Neural progenitor cell (in vitro differentiated cells): ENCODE measurements around the gene ATAD3B. TPM values are rescaled to one million over a fixed set of nuclear protein-coding genes. Genes with fewer than 3 reads are reported as not detected.
"Not testable (repeated sequence)": the region's sequence is repeated elsewhere in the genome, so short reads cannot be mapped to it uniquely, and the experiment has no call there.

ENCODE experiments used
- DNase-seq: peaks from one replicate; pipeline ENCODE4 v3.0.0-alpha.2; 2016; ENCODE audit warnings: low spot score
- H2AFZ ChIP-seq: fragments of 200-600 bp; sonication (generic); replicated peaks from 2 replicates; pipeline ENCODE4 v1.6.1; 2016; ENCODE audit warnings: antibody characterized with exemption
- H3F3A ChIP-seq: fragments of 200-600 bp; sonication (generic); 2 replicates; pipeline ENCODE4 v1.6.1; 2016; ENCODE audit warnings: antibody characterized with exemption, low read depth
- H3K27ac ChIP-seq: fragments of 200-600 bp; sonication (generic); 2 replicates; pipeline ENCODE4 v1.5.1; 2016; ENCODE audit warnings: mild to moderate bottlenecking
- H3K27me3 ChIP-seq: fragments of 200-600 bp; sonication (generic); 2 replicates; pipeline ENCODE4 v1.6.1; 2016; ENCODE audit warnings: mild to moderate bottlenecking, moderate library complexity
- H3K36me3 ChIP-seq: fragments of 200-600 bp; sonication (generic); 2 replicates; pipeline ENCODE4 v1.5.1; 2016
- H3K4me1 ChIP-seq: fragments of 200-600 bp; sonication (generic); 2 replicates; pipeline ENCODE4 v1.6.1; 2016; ENCODE audit warnings: mixed run types
- H3K4me2 ChIP-seq: fragments of 200-600 bp; sonication (generic); 2 replicates; pipeline ENCODE4 v1.6.1; 2016
- H3K4me3 ChIP-seq: fragments of 200-600 bp; sonication (generic); 2 replicates; pipeline ENCODE4 v1.5.1; 2016
- H3K79me2 ChIP-seq: fragments of 200-600 bp; sonication (generic); 2 replicates; pipeline ENCODE4 v1.6.1; 2016; ENCODE audit warnings: low read depth
- H3K9ac ChIP-seq: fragments of 200-600 bp; sonication (generic); 2 replicates; pipeline ENCODE4 v1.6.1; 2016
- H3K9me3 ChIP-seq: fragments of 200-600 bp; sonication (generic); 2 replicates; pipeline ENCODE4 v1.5.1; 2016; ENCODE audit warnings: low read depth
- H4K20me1 ChIP-seq: fragments of 200-600 bp; sonication (generic); 2 replicates; pipeline ENCODE4 v1.6.1; 2016; ENCODE audit warnings: low read depth
- H3K27ac Mint-ChIP-seq: 3 replicates; pipeline ENCODE4 v1.8.0; 2021; ENCODE audit warnings: mixed read lengths
- H3K27me3 Mint-ChIP-seq: 2 replicates; pipeline ENCODE4 v1.8.0; 2022; ENCODE audit warnings: low read depth, mild to moderate bottlenecking, inconsistent platforms, moderate library complexity, mixed read lengths; ENCODE audit not compliant: insufficient read depth
- H3K36me3 Mint-ChIP-seq: 3 replicates; pipeline ENCODE4 v1.8.0; 2021; ENCODE audit warnings: mixed read lengths
- H3K4me1 Mint-ChIP-seq: 3 replicates; pipeline ENCODE4 v1.8.0; 2021; ENCODE audit warnings: mixed read lengths
- H3K4me3 Mint-ChIP-seq: 3 replicates; pipeline ENCODE4 v1.8.0; 2021; ENCODE audit warnings: mild to moderate bottlenecking, moderate library complexity, mixed read lengths
- H3K9me3 Mint-ChIP-seq: 3 replicates; pipeline ENCODE4 v1.8.0; 2020; ENCODE audit warnings: mixed read lengths
- EZH2 ChIP-seq: fragments of 200-600 bp; sonication (generic); IDR thresholded peaks from 2 replicates; pipeline ENCODE4 v1.6.1; 2017; ENCODE audit warnings: antibody characterized with exemption, mild to moderate bottlenecking, moderate library complexity
- EZH2phosphoT487 ChIP-seq: fragments of 200-600 bp; sonication (generic); IDR thresholded peaks from 2 replicates; pipeline ENCODE4 v1.6.1; 2017; ENCODE audit warnings: antibody characterized with exemption
- total RNA-seq: library from RNA; depleted of rRNA; stranded (reverse); fragments of >200 nt; gene quantifications from 2 replicates; pipeline ENCODE4 v1.2.3, GENCODE V29; 2015; ENCODE audit warnings: low replicate concordance
- TF ChIP-seq, protein P1 (sequence below): fragments of 200-600 bp; sonication (generic); IDR thresholded peaks from 2 replicates; pipeline ENCODE4 v1.5.1; 2017; ENCODE audit warnings: antibody characterized with exemption, mild to moderate bottlenecking

The ATAD3B gene
- total RNA-seq, 1 donor from 2014 or later = 9.3 TPM

DNA sequence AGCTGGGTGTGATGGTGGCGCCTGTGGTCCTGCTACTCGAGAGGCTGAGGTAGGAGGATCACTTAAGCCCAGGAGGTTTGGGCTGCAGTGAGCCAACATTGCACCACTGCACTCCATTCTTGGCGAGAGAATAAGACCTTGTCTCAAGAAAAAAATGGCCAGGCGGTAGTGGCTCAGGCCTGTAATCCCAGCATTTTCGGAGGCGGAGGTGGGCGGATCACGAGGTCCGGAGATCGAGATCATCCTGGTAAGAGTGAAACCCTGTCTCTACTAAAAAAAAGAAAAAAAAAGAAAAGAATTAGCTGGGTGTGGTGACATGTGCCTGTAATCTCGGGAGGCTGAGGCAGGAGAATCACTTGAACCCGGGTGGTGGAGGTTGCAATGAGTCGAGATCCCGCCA, 11.3 kb downstream of the ATAD3B start:
- Histone ChIP-seq H3K9ac (no peak overlapping the region), H3K9me3 (no peaks in the 10 kb centered on the region), H3K79me2 (no peaks in the 10 kb centered on the region), H3K27ac (no peak overlapping the region), H4K20me1 (no peaks in the 10 kb centered on the region), H3K4me3 (no peak overlapping the region), H2AFZ (no peak overlapping the region), H3K36me3 (no peaks in the 10 kb centered on the region), H3F3A (no peaks in the 10 kb centered on the region), H3K4me1 (no peaks in the 10 kb centered on the region), H3K4me2 (no peak overlapping the region), H3K27me3 (no peaks in the 10 kb centered on the region)
- peaks cover 2% of the 10 kb centered on the region for H3K27me3 Mint-ChIP-seq
- no peak for DNase-seq
- H3K36me3 Mint-ChIP-seq = peaks cover 8% of the 10 kb centered on the region
- no peaks in the 10 kb centered on the region for H3K9me3 Mint-ChIP-seq
- TF ChIP-seq, protein P1, sequence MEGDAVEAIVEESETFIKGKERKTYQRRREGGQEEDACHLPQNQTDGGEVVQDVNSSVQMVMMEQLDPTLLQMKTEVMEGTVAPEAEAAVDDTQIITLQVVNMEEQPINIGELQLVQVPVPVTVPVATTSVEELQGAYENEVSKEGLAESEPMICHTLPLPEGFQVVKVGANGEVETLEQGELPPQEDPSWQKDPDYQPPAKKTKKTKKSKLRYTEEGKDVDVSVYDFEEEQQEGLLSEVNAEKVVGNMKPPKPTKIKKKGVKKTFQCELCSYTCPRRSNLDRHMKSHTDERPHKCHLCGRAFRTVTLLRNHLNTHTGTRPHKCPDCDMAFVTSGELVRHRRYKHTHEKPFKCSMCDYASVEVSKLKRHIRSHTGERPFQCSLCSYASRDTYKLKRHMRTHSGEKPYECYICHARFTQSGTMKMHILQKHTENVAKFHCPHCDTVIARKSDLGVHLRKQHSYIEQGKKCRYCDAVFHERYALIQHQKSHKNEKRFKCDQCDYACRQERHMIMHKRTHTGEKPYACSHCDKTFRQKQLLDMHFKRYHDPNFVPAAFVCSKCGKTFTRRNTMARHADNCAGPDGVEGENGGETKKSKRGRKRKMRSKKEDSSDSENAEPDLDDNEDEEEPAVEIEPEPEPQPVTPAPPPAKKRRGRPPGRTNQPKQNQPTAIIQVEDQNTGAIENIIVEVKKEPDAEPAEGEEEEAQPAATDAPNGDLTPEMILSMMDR = no peak
- TF ChIP-seq EZH2 (no peak), EZH2phosphoT487 (no peak)
- H3K27ac Mint-ChIP-seq = no peak overlapping the region
- H3K4me1 Mint-ChIP-seq = no peaks in the 10 kb centered on the region
- H3K4me3 Mint-ChIP-seq = no peak overlapping the region

DNA sequence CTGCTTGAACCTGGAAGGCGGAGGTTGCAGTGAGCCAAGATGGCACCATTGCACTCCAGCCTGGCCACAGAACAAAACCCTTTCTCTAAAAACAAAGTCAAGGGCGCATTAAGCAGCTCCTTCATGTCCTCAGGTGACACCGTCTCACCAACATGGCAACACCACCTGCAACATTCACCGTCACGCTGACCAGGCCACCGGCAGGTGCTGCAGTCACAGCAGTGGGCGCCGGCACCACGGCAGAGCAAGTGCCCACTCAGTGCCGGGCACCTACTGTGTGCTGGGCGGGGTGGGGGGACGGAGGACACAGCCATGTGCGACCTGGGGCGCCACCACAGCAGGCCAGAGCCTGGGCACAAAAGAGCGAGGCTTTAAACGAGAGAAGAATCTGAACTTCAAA, 12.1 kb downstream of the ATAD3B start:
- Histone ChIP-seq H3K27me3 (no peaks in the 10 kb centered on the region), H3K9me3 (no peaks in the 10 kb centered on the region), H3K27ac (no peak overlapping the region), H3K79me2 (no peaks in the 10 kb centered on the region), H3K4me3 (no peak overlapping the region), H4K20me1 (no peaks in the 10 kb centered on the region), H3K4me1 (no peaks in the 10 kb centered on the region), H3F3A (no peaks in the 10 kb centered on the region), H3K36me3 (no peaks in the 10 kb centered on the region), H3K4me2 (no peak overlapping the region), H3K9ac (no peak overlapping the region), H2AFZ (no peak overlapping the region)
- Mint-ChIP-seq H3K27me3 (peaks cover 2% of the 10 kb centered on the region), H3K9me3 (no peaks in the 10 kb centered on the region), H3K4me1 (no peaks in the 10 kb centered on the region), H3K27ac (no peak overlapping the region), H3K36me3 (peaks cover 8% of the 10 kb centered on the region), H3K4me3 (no peak overlapping the region)
- no peak for DNase-seq
- no peak for TF ChIP-seq EZH2
- TF ChIP-seq, protein P1 = no peak
- no peak for TF ChIP-seq EZH2phosphoT487

DNA sequence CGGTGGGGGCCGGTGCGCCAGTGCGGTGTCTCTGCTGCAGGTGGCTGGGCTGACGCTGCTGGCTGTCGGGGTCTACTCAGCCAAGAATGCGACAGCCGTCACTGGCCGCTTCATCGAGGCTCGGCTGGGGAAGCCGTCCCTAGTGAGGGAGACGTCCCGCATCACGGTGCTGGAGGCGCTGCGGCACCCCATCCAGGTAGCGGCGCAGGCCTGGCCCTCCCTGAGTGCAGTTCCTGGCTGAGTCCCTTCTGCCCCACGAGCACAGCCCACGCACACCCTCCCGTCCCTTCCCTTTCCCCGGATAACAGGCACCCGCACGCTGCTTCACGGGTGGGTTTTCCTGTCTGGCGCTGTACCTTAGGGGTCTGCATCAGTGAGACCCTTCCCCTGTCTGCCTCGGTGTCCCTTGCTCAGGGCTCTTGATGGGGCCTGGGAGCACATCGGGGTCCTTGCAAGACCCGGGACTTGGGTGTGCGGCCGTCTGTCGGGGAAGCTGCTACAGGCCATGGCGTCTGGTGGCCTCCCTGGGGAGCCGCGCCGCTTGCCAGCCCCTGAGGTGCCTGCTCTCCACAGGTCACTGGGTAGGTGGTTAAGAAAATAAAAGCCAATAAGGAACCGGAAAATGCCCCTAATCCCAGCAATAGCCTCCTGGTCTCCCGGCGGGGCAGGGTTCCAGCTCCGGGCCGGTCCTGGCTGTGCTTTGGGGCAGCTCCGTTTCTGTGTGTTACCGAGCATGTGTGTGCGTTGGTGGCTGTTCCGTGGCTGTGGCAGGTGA, 13.6 kb downstream of the ATAD3B start:
- H3K9me3 ChIP-seq, H3K4me1 ChIP-seq, H2AFZ ChIP-seq, H3K4me3 Mint-ChIP-seq, DNase-seq, H3K27me3 Mint-ChIP-seq, H3K36me3 ChIP-seq, H3K9me3 Mint-ChIP-seq, H3K79me2 ChIP-seq, H3K27me3 ChIP-seq, H3F3A ChIP-seq, H3K4me2 ChIP-seq, H3K9ac ChIP-seq, H3K36me3 Mint-ChIP-seq, H4K20me1 ChIP-seq, H3K27ac ChIP-seq, H3K27ac Mint-ChIP-seq, H3K4me3 ChIP-seq, H3K4me1 Mint-ChIP-seq: not testable (repeated sequence)

DNA sequence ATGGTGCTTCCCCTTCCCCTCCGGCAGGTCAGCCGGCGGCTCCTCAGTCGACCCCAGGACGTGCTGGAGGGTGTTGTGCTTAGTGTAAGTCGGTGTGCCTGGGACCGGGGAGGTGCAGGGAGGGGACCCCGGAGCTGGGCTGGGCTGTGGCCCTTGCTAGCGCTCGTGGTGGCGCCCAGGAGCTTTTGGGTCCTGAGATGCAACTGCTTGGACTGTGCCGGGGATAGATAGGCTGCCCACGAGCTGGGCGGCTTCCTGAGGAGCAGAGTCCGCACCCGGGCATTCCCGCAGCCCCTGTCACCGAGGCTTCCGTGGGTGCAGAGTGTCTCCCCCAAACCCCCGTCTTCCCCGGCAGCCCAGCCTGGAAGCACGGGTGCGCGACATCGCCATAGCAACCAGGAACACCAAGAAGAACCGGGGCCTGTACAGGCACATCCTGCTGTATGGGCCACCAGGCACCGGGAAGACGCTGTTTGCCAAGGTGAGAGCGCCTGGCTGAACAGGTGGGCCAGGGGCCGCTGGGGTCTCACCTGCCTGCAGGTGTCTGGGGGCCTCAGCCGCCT, 14.3 kb downstream of the ATAD3B start:
- not testable (repeated sequence) for H3K27ac Mint-ChIP-seq, H3K27ac ChIP-seq, H3K4me1 ChIP-seq, H3K36me3 ChIP-seq, H3K4me3 ChIP-seq, H4K20me1 ChIP-seq, H3K9me3 ChIP-seq, H3F3A ChIP-seq, H3K9me3 Mint-ChIP-seq, H3K27me3 ChIP-seq, H3K79me2 ChIP-seq, H3K4me1 Mint-ChIP-seq, H3K4me2 ChIP-seq, H2AFZ ChIP-seq, H3K9ac ChIP-seq, H3K36me3 Mint-ChIP-seq, H3K4me3 Mint-ChIP-seq, H3K27me3 Mint-ChIP-seq, DNase-seq
